ENCODE measurements around the gene PPIL4.
"Not testable (repeated sequence)": the region's sequence is repeated elsewhere in the genome, so short reads cannot be mapped to it uniquely, and the experiment has no call there.

PPIL4 gene

GRCh38 chr6:149483334-149483725 is 62.5 kb downstream of the PPIL4 start:
- DNase-seq (ENCODE audit: low spot score) = peak; percentile 81

- peak; percentile 84 for DNase-seq (ENCODE audit: low spot score)
These were observed 63.1 kb downstream of the PPIL4 start for GRCh38 chr6:149482545-149483333.

- peak; percentile 66 for DNase-seq (ENCODE audit: low spot score)
These were observed 65.2 kb downstream of the PPIL4 start for GRCh38 chr6:149480502-149481280.

- DNase-seq (ENCODE audit: low spot score) = no peak
These were observed 67.1 kb downstream of the PPIL4 start for GRCh38 chr6:149478631-149479314.

- DNase-seq (ENCODE audit: low spot score) = no peak
These were observed 68.3 kb downstream of the PPIL4 start for GRCh38 chr6:149477544-149477943.

GRCh38 chr6:149476789-149477455 is 68.9 kb downstream of the PPIL4 start:
- DNase-seq (ENCODE audit: low spot score) = no peak

GRCh38 chr6:149474108-149474935 is 71.5 kb downstream of the PPIL4 start:
- DNase-seq (ENCODE audit: low spot score) = no peak

- DNase-seq (ENCODE audit: low spot score) = no peak
These were observed 72.5 kb downstream of the PPIL4 start for GRCh38 chr6:149473080-149474052.

GRCh38 chr6:149472241-149472640 is 73.6 kb downstream of the PPIL4 start:
- no peak for DNase-seq (ENCODE audit: low spot score)

- no peak for DNase-seq (ENCODE audit: low spot score)
These were observed 74.0 kb downstream of the PPIL4 start for GRCh38 chr6:149471801-149472200.

GRCh38 chr6:149470948-149471347 is 74.9 kb downstream of the PPIL4 start:
- no peak for DNase-seq (ENCODE audit: low spot score)

GRCh38 chr6:149468179-149468578 is 77.7 kb downstream of the PPIL4 start:
- peak; percentile 74 for DNase-seq (ENCODE audit: low spot score)

GRCh38 chr6:149467265-149467664 is 78.6 kb downstream of the PPIL4 start:
- no peak for DNase-seq (ENCODE audit: low spot score)

- DNase-seq (ENCODE audit: low spot score) = no peak
These were observed 81.4 kb downstream of the PPIL4 start for GRCh38 chr6:149464411-149464810.

GRCh38 chr6:149463781-149464180 is 82.1 kb downstream of the PPIL4 start:
- no peak for DNase-seq (ENCODE audit: low spot score)

GRCh38 chr6:149462712-149463111 is 83.1 kb downstream of the PPIL4 start:
- DNase-seq (ENCODE audit: low spot score) = not testable (repeated sequence)

GRCh38 chr6:149461670-149462069 is 84.2 kb downstream of the PPIL4 start:
- no peak for DNase-seq (ENCODE audit: low spot score)

GRCh38 chr6:149460249-149460648 is 85.6 kb downstream of the PPIL4 start:
- not testable (repeated sequence) for DNase-seq (ENCODE audit: low spot score)

- no peak for DNase-seq (ENCODE audit: low spot score)
These were observed 86.1 kb downstream of the PPIL4 start for GRCh38 chr6:149459761-149460160.

- DNase-seq (ENCODE audit: low spot score) = no peak
These were observed 87.0 kb downstream of the PPIL4 start for GRCh38 chr6:149458806-149459205.

Data from NAMALWA (cell line).